22Rv1 (cell line): ENCODE measurements around the gene PDE8A.

Experiments
- CTCF ChIP-seq: fragments of 450-650 bp; IDR thresholded peaks from 2 replicates; pipeline ENCODE4 v1.5.1; 2017; ENCODE audit warnings: mild to moderate bottlenecking
- ZFX ChIP-seq: fragments of 450-650 bp; IDR thresholded peaks from 2 replicates; pipeline ENCODE4 v1.6.1; 2017; ENCODE audit warnings: antibody characterized with exemption, borderline replicate concordance

- TF ChIP-seq CTCF = no peak
- no peak for TF ChIP-seq ZFX
Observed at GRCh38 chr15:85171736-85172135, 190.1 kb downstream of the PDE8A start.
